ENCODE data around the gene ZCCHC14.
"Not testable (repeated sequence)": the region's sequence is repeated elsewhere in the genome, so short reads cannot be mapped to it uniquely, and the experiment has no call there.

ZCCHC14 gene

DNA sequence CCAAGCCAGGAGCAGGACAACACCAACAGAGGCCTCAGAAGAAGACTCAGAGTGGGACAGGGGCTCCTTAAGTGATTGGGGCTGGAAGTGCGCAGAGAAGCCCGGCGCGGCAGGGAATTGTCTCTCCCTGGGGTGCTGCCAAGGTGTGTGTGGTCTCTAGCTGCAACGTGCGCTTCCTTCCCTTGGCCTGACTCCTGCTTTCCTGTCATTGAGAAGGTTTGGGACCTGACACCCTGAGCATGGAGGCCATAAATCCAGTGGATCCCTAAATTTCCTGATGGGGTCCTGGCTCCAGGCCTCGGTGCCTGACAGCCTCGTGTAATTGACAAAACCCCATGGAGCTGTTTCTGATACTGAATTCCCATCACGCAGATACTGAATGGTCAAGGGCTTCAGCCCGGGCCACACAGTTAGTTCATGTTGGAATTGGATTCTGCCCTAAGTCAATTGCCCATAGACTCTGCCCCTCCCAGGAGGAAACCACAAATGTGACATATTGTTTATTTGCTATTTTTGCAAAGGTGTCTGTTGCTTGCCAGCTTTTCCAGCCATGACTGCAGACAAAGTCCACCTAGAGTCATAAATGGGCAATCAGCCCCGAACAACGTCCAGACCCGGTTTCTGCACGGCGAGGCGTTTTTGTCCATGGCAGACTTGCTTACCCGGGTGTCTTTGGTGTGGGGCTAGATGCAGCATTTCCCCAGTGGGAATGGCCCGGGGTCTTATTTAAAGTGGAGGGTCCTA, 4.4 kb upstream of the ZCCHC14 start:
- not testable (repeated sequence) for DNase-seq

DNA sequence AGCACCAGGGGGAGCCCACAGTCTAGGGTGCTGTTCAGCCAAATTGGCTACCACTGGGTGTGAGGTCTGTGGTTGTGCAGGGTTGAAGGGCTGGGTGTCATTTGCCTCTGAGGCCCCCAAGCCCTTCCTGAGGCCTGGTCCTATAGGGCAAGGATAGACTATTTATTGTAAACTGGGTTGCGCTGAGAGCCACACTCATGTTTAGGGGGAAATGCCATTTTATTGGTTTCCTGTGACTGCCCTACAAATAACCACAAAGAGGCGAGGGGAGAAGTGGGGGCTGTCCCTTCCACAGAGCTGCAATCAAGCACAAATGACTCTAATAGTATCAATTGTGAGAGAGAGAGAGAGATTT, 3.6 kb upstream of the ZCCHC14 start:
- DNase-seq = no peak

DNA sequence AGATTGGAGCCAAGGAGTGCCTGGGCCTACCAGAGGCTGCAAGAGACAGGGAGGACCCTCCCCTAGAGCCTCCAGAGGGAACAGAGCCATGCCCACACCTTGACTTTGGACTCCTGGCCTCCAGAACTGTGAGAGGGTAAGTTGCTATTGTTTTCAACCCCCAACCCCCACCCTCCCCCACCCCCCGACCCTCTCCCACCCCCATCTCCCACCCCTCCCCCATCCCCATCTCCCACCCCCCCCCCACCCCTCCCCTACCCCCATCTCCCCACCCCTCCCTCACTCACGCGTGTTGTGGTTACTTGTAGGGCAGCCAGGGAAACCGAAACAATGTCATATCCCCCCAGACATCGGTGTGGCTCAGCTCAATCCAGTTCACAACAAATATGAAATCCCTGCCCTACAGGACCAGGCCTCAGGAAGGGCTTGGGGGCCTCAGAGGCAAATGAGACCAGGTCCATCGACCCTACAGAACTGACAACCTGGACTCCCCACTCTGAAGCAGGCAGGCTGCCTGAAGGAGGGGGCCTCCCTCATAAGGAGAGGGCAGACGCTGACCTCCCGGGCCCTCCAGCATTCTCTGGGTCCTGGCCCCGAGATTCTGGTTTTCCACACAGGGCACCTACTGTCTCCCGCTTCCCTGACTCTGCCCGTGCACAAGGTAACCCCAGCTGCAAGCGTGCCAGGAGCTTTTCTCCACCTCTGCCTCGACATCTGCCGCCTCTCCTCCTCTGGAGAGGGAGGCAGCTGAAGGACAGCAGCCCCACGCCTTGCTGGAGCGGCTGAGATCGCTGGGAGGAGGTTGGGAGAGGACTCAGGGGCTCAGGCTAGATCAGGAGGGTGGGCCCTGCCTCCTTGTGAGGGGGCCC, 3.0 kb upstream of the ZCCHC14 start:
- DNase-seq = no peak

DNA sequence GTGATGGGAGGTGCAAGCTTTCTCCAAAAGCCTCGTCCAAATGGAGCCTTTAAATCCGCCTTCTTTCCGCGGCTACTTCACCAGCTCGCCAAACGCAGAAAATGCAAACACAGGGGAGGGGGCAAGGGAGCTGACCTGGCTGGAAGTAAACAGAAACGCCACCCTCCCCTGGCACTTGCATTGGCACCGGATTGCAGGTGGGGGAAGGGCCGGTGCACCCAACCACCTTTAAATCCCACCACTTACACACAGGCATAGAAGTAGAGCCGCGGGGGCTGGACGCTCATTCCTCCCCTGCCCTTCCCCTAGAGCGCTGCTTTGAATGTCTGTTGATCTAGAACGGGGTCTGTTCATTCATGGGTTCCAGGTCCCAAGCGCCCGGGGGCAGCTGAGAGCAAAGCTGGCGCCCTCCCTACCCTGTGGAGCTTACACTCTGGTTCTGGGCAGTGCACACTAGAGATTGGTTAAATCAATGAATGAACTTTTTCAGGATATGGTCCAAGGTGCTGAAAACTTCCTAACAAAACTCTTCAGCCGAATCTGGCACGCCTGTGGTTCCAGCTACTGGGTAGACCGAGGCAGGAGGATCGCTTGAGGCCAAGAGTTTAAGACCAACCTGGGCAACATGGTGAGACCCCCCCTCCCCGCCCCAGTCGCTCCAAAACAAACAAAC, 920 bp upstream of the ZCCHC14 start:
- no peak for DNase-seq

DNA sequence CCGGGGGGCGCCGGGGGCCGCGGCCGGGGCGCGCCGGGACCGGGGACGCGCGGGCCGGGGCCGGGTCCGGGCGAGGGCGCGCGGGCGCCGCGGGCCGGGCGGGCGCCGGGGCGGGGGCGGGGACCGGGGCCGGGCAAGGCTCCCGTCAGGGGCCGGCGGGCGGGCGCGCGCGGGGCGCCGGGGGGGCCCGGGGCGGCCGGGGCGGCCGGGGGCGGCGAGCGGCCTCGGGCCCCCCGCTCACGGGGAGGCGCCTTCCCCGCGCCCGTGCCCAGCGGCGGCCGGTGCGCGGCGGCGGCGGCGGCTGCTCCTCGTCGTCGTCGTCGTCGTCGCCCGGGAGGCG, 563 bp downstream of the ZCCHC14 start:
- no peak for DNase-seq

DNA sequence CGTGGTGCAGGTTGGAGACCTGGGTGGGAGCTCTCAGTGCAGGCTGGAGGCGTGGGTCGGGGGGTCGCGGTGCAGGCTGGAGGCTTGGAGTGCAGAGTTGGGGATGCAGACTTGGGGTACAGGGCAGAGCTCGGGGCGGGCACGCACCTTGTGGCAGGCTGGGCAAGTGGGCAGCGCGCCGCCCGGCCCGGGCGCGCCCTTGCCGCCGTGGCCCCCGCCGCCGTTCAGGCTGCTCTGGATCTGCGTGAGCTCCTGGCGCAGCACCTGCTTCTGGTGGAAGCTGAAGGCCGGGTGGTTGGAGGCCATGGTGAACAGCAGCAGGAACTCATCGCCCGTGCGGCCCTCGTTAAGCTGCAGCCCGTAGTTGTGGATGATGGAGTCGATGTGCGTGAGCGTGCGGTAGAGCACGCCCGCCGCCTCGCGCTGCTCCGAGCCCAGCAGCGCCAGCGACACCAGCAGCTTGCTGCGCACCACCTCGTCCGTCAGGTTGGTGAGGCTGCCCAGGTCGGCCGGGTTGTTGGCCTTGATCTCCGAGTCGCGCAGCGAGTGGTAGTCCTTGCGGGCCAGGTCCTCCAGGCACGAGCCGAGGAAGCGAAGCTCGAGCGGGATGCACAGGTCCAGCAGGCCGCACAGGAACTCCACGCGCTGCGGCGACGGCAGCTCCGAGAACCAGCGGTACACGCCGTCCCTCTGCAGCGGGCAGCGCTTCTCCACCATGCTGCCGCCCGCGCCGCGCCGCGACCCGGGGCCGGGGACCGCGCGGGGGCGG, 1.1 kb downstream of the ZCCHC14 start:
- peak; percentile 24 for DNase-seq

DNA sequence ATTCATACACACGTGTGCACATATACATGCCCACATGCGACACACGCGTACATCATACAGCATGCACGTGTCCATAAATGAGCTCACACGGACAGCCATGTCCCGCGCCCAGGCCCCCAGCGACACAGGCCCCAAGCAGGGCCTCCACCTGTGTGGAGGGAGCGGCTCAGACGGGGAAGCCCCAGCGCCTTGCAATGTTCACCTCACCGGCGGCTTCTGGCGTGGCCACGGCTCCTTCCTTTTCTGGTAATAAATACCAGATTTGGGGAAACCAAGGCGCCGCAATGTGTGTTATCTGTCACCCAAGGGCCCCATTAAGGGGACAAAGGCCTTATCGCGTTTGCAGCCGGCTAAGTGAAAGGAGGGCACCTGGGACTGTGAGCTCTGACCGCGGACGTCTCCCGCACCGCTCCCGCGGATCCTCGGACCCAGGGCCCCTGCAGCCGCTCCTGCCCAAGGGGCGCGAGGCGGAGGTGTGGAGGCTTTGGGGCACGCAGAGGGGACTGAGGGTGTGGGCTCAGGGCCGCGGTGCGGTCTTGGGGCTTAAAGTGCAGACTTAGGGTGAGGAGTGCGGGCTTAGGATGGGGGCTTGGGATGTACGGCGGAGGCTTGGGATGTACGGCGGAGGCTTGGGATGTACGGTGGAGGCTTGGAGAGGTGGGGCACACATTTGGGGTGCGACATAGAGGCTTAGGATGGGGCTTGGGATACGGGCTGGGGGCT, 1.9 kb downstream of the ZCCHC14 start:
- not testable (repeated sequence) for DNase-seq

DNA sequence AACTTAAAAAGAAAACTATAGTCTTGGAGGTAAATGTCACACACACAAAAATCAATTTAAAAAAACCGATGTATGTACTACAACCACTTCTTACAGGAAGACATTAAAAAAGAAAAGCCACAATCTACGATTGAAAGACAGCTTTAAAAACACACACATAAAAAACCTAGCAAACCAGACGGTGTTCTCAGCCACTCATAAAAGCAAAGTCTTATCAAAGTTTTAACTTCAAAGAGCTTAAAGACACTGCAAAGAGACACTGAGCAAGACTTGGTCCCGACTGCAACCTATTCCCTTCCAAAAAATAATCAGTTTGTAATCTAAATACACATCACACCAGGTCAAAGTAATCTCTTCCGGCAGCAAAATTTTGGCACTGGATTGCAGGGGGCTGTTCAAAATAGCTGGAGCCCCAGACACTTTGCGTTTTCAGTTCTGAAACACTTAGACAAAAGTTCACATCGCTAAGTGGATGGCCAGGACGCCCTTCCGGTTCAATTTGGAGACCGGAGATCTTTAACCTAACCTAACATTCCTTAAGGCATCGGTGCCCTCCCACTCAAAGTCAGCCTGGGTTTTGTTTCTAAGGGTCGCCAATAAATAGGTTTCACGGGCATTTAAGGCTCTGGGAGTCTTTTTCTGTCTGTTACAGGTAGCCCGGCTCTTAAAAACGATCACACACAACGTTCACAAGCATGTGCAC, 2.6 kb downstream of the ZCCHC14 start:
- no peak for DNase-seq

DNA sequence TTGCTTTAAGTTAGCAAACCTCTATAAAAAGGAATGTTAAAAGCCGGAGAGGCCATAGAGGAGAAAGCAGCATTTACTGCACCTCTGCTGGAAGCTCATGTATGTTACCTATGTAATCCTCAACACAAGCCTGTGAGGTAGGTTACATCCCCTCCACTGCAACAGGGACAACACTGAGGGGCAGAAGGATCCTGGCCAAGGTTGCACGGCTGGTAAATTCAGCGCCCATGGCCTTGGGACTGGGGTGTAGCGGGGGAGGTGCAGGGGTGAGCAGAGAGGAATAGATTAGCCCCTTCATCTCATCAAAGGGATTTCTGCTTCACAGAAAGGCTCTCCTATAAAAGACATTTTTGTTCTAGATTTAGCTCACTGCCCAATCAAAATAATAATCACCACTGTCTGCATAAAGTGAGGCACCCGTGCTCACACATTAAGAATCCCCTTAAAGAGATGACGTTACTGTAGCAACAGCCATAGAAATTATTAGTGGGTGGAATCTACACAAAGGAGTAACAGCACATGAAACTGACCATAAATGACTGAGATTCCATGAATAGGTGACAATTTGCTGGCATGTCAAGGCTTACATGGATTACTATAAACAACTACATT, 3.3 kb downstream of the ZCCHC14 start:
- no peak for DNase-seq

DNA sequence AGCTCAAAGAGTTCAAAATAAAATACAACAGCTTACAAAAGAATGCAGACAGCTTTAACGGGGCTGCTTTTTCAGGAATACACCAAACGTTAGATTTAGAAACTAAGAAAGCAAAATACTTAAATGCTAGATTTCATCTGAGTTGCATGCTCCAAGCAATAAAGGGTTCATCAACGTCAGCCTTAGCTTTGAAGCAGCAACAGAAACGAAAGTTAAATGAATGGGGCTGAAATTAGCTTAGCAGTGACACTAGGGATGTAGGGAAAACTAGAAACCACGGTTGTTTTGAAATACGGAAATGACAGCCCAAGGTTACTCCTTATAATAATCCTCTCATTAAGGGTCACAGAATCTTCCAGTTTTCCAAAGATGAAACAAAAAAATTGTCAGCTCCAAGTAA, 3.9 kb downstream of the ZCCHC14 start:
- not testable (repeated sequence) for DNase-seq

DNA sequence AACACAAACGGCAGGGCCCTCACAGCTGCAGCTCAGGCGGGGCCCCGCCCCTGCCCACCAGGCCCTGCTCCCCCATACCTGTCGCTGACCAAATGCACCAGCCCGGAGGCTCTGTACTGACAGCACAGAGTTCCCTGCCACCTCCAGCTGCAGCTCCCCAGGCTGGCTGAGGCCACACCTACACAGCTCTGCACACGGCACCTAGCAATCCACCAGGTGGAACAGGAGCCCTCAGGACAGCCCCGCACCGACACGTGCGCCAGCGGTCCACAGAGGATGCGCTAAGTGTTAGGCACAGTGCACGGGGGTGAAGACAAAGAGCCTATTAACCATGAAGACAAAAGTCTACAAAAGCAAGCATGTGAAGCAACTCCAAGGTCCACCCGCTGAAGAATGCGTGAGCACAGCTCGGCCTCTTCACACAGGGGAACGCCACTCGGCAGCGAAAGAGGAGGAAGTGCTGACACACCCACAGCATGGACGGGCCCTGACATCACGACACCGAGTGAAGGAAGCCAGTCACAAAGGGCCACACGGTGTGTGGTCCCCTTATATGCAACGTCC, 5.4 kb downstream of the ZCCHC14 start:
- peak; percentile 21 for DNase-seq

DNA sequence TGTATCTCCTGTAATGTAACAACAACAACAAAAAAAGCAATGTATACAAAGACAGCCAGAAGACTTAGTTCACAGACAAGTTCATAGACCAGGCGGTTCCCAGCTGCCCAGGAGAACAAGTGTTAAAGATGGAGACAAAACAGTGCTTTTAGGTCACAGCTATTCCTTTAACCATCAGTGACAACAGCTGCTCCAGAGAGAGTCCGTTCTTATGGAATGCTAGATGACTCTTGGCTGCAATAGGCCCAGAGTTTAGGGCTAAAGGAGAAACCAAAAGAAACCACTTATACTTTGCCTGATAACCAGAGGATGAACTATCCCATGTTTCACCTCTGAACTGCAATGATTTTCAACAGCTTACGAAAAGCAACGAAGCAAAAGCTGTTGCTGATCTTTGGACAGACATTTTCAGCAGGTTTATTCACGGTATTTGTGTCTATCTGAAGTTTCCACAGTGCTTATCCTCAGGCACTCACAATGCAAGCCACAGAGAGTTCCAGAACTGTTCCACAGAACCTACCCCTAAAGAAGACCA, 6.0 kb downstream of the ZCCHC14 start:
- DNase-seq = no peak

DNA sequence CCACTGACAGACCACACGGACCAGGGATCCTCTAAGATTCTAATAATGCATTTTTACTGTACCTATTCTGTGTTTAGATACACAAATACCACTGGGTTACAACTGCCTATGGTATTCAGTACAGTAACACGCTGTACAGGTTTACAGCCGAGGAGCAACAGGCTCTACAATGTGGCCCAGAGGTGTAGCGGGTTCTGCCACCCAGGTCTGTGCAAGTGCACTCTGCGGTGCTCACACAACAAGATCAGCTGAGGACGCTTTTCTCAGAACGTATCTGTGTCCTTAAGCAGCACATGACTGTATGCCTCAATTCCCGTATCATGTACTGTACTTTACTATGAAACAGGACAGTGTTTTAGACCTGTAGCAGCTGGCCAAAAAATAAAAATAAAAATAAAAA, 6.5 kb downstream of the ZCCHC14 start:
- DNase-seq = no peak

DNA sequence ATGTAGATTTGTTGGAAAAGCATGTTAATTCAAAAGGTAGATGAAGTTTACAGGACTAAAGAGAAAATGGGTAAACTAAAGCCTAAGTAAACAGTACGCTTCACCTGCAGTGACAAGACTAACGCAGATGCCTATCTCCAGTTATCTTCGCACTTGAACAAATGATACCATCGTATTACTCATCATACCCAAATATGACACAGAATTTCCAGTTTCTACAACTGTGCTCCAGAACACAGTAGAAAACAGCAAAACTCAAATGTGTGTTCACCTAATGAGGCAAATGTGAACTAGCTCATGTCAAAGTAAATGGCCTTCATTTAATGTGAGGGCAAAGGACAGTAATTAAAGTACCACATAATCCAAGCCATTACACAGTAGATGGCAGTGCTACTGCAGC, 7.0 kb downstream of the ZCCHC14 start:
- DNase-seq = not testable (repeated sequence)

DNA sequence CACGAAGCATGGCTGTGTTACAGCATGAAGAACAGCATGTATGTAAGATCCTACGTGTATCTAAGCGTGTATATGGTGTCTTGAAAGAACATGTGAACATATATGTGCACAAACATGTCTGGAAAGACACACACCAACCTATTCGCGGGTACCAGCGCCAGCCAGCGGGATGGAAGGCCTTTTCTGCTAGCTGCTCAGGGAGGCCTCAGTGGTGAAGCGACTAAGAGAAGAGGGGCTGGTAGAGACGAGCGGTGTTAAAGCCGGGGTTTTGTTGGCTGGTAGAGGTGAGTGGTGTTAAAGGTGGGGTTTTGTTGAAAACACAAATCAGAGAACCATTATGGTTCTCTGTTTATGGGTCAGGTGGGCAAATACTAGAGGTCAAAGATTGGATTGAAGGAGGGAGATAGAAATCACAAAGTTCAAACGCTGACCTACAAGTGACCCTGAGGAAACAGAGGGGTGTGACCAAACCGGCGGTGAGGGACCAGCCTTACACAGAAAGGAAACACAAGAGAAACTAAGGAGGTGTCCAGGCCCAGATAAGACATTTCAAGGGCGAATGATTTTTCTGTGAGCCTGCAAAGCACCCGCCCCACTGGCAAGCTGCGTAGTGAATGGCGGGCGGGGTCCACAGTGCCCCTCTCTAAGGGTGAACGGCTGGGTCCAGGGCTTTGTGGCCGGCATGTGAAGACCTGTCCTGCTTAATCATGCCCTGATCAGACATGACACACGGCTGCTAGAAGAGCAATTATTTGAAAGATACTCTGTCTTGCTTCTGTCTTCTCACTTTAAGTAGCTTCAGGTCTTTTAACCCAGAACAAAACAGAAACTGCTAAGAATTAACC, 8.1 kb downstream of the ZCCHC14 start:
- DNase-seq = no peak

DNA sequence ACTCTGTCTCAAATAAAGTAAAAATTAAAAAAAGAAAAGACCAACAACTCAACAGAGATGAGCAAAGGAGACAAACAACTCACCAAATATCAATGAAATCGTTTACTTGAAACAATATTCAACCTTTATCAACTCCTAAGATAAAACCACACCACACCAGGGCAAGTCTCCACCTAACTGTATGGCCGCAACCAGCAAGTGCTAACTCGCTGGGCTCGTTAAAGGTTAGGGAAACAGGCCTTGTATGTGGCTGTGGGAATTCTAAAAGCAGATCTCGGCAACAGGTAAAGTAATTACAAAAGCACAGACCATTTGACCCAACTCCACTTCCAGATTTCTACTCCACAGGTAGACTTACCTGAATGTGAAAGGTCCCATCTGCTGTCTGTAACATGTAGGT, 9.3 kb downstream of the ZCCHC14 start:
- DNase-seq = no peak

DNA sequence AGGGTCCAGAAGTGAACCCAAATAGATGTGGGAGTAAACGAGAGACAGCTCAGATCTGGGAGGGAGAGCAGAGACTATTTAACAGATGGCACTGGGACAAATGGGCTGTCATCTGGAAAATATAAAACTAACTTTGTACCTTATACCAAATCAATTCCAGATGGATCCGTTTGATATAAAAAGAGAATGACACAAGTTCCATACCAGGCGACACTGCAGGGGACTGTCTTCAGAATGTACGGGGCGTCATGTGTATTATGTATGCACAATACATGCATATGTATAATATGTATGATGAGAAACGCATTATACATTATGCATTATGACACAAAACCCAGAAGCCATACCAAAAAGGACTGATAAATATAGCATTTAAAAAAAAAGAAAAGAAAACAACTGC, 10.2 kb downstream of the ZCCHC14 start:
- DNase-seq = not testable (repeated sequence)

DNA sequence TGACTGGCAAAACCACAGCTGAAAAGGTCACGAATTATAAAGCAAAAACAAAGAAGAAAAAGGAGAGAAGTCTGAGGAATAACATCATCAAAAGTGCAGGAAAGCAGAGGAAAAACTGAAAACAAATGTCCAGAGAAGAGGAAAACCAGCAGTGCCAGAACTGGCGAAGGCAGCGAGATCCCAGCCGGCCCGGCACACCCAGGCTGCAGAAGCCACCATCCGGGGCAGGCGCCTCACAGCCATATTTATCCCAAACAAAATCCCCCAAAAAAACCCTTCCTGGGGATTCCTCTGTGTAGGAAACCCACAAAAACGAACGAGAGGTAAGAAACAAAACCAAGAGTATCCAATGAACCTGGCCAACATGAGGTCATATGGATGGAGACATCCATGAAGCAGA, 10.6 kb downstream of the ZCCHC14 start:
- DNase-seq = no peak

DNA sequence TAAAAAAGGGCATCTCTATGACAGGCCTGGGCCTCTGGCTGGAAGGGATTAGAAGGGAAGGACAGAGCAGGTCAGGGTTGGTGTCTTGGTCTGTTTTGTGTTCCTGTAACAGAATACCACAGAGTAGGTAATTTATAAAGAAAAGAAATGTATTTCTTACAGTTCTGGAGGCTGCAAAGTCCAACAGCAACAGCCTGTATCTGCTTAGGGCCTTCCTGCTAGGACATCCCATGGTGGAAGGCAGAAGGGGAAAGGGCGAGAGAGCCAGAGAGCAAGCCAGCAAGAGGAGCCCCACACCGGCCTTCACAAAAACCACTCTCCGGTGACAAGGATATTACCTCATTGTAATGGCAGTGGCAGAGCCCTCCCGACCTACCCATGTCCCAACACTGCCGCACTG, 11.1 kb downstream of the ZCCHC14 start:
- not testable (repeated sequence) for DNase-seq
